ENCODE results near the gene OR2AJ1. TPM values are rescaled to one million over a fixed set of nuclear protein-coding genes. Genes with fewer than 3 reads are reported as not detected.

OR2AJ1 gene
- total RNA-seq, 5 donors from 2014 or later (not counting 1 experiment from before 2014, with no cell fraction given): not detected

GRCh38 chr1:247966532-247967204 is 42.0 kb downstream of the OR2AJ1 start:
- Histone ChIP-seq H3K4me3 (ENCODE audit: control insufficient read depth in 1 of 2, extremely low read depth in 1 of 2, low read length in 1 of 2) (no peak overlapping the region), H3K27ac (ENCODE audit: low read length) (no peak overlapping the region), H3K9me3 (no peaks in the 10 kb centered on the region), H3K36me3 (ENCODE audit: control insufficient read depth in 2 of 2, extremely low read depth in 1 of 2, insufficient read depth in 1 of 2, low read length in 1 of 2) (no peaks in the 10 kb centered on the region), H3K4me1 (ENCODE audit: control insufficient read depth in 1 of 2, extremely low read depth in 1 of 2, insufficient read depth in 2 of 2, low read length in 2 of 2) (no peaks in the 10 kb centered on the region), H3K27me3 (replicated peaks in 1 of 2; ENCODE audit: control insufficient read depth in 2 of 2, extremely low read depth in 1 of 2, insufficient read depth in 2 of 2, low read length in 1 of 2) (no peaks in the 10 kb centered on the region)
- ATAC-seq (replicated peaks in 1 of 4): no peak
- Mint-ChIP-seq H3K9me3 (peaks cover 0 to 9% (median 7%) of the 10 kb centered on the region in 3 donors), H3K27me3 (no peaks in the 10 kb centered on the region), H3K27ac (no peak overlapping the region), H3K4me3 (no peak overlapping the region), H3K36me3 (no peaks in the 10 kb centered on the region), H3K4me1 (peaks cover 0 to 2% (median 0%) of the 10 kb centered on the region in 3 donors)
- no peak for DNase-seq
- 40% methylated on average over 1 of the region's 5 CpGs for WGBS (ENCODE audit: insufficient coverage)
- ChIA-PET POLR2A (no interaction called here), CTCF (no interaction called here)

Other genes starting within 250 kb of the OR2AJ1 start
- gene OR13G1, start 245.2 kb upstream of the OR2AJ1 start, total RNA-seq: not detected
- not detected for gene OR6F1, start 208.2 kb upstream of the OR2AJ1 start, total RNA-seq
- not detected for gene OR14K1, start 186.3 kb upstream of the OR2AJ1 start, total RNA-seq
- gene OR14A2, start 176.7 kb upstream of the OR2AJ1 start, total RNA-seq: not detected
- not detected for gene OR1C1, start 164.3 kb upstream of the OR2AJ1 start, total RNA-seq
- not detected for gene OR14A16, start 100.8 kb upstream of the OR2AJ1 start, total RNA-seq
- gene OR11L1, start 83.0 kb upstream of the OR2AJ1 start, total RNA-seq: not detected
- under 1 TPM; 0.21 to 0.65 (median 0.46) TPM for gene TRIM58, start 67.7 kb upstream of the OR2AJ1 start, total RNA-seq
- gene OR2W3, start 29.3 kb upstream of the OR2AJ1 start, total RNA-seq: not detected
- not detected for gene OR2T8, start 4.6 kb upstream of the OR2AJ1 start, total RNA-seq
- 1 to 10 TPM in 2 of 5 donors, not detected in 3; 1.2 TPM for gene OR2L8, start 24.0 kb downstream of the OR2AJ1 start, total RNA-seq
- under 1 TPM in 2 of 5 donors, not detected in 3; 0.33 to 0.49 TPM for gene OR2AK2, start 40.3 kb downstream of the OR2AJ1 start, total RNA-seq
- under 1 TPM in 3 of 5 donors, not detected in 2; 0.09 to 0.25 (median 0.14) TPM for gene OR2L5, start 88.8 kb downstream of the OR2AJ1 start, total RNA-seq
- under 1 TPM; 0.06 to 0.43 (median 0.09) TPM for gene OR2L2, start 105.2 kb downstream of the OR2AJ1 start, total RNA-seq
- not detected for gene OR2L3, start 121.9 kb downstream of the OR2AJ1 start, total RNA-seq
- gene OR2L13, start 170.3 kb downstream of the OR2AJ1 start, total RNA-seq: not detected
- gene OR2M5, start 220.3 kb downstream of the OR2AJ1 start, total RNA-seq: not detected
- not detected for gene OR2M2, start 249.9 kb downstream of the OR2AJ1 start, total RNA-seq

All from T-cell (primary cell).